ENCODE measurements around the gene PREX1.

GRCh38 chr20:48719598-48720255, 108.1 kb downstream of the PREX1 start:
- TF ChIP-seq POLR2A (IDR thresholded peaks at IDR 0.05) (no peak), CTCF (IDR thresholded peaks at IDR 0.05) (no peak)
